Measurements from ENCODE around the gene HES2. TPM values are rescaled to one million over a fixed set of nuclear protein-coding genes. Genes with fewer than 3 reads are reported as not detected.

The HES2 gene, protein sequence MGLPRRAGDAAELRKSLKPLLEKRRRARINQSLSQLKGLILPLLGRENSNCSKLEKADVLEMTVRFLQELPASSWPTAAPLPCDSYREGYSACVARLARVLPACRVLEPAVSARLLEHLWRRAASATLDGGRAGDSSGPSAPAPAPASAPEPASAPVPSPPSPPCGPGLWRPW
- 0.12 and 4.1 TPM in 2 replicates for total RNA-seq (ENCODE audit: low replicate concordance)

DNA sequence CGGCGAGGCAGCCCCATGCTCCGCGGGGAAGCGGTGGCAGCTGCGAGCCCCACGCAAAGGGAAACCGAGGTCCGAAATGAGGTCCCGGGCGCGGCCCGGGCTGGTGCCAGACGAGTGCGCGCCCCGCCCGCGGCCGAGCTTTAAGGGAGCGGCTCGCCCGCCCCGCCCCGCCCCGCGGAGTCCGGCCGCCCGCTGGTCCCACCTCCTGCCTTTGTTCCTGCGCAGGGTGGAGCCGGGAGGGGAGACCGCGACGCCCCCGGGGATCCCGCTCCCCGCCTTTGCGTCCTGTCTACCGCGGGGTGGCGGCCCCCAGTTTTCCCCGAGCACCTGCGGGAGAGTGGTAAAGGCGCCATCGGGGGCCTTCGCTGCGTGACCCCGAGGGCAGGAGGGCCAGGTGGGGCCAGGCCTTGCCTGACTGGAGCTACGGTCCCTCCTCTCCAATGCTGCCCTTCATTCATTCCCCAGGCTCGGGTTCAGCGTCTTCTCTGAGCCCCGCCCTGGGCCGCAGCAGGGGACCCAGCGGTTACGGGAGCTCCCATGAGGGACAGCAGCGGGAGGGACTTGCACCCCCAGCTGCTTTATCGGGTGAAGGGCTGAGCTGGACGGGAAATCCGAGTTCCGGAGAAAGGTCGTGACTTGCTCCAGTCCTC is at the start of gene HES2:
HES2 (minus strand) TSS at position 116 of the 650 bp plus-strand sequence; CDS start at position 17, 99 bp downstream.

GRCh38 chr1:6466023-6466422 is 46.3 kb upstream of the HES2 start, which contains the start of gene TNFRSF25:
Gene TNFRSF25, minus strand, starts transcription at chr1:6466173. Its CDS starts 66 bp downstream, at chr1:6466107.

DNA sequence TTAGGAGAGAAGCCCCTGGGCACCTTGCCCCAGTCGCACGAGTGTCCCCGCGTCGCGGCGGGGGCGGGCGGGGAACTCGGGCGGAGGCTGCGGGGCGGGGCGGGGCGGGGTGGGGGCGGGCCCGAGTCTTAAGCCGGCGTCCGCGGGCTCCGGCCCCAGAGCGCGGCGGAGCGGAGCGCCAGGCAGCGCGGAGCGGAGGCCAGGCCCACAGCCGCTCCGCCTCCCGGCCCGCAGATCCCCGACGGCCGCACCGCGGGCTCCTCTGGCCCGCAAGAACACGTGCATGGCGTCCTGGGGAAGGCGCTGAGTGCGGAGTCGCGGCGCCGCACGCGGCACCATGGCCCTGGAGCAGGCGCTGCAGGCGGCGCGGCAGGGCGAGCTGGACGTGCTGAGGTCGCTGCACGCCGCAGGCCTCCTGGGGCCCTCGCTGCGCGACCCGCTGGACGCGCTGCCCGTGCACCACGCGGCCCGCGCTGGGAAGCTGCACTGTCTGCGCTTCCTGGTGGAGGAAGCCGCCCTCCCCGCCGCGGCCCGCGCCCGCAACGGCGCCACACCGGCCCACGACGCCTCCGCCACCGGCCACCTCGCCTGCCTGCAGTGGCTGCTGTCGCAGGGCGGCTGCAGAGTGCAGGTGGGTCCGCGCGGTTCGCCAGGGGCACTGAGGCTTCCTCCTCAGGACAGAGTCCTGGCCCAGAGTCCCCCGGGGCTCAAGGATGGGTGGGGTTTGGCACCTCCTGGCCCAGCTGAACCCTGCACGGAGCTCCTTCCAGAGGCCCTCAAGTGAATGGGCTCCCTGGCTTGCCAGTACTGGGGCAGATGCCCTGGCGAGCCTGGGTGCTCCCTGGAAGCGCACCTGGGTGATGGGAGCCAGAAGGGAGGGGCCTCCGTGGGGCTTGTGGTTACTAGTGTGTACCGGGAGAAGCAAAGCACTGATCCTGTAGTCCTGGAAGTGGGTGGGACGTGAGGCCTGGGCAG is 5.2 kb upstream of the HES2 start, which contains the start of gene ESPN:
ESPN (plus strand) TSS at position 158 of the 975 bp plus-strand sequence; CDS start at position 338, 180 bp downstream.

GRCh38 chr1:6393400-6394187 is 26.1 kb downstream of the HES2 start, which contains the start of gene ACOT7:
Gene ACOT7, minus strand, starts transcription at chr1:6393767. Its CDS starts 368 bp downstream, at chr1:6393399.

Other genes with a start within 250 kb of the HES2 start
- 0.15 TPM in 1 of 2 replicates, not detected in the other for gene CHD5, start 239.6 kb downstream of the HES2 start, total RNA-seq (ENCODE audit: low replicate concordance)
- 95.9 and 176 TPM in 2 replicates for gene RPL22, start 220.3 kb downstream of the HES2 start, total RNA-seq (ENCODE audit: low replicate concordance)
- 4.6 and 22.5 TPM in 2 replicates for gene RNF207, start 213.8 kb downstream of the HES2 start, total RNA-seq (ENCODE audit: low replicate concordance)
- gene ICMT, start 184.0 kb downstream of the HES2 start, total RNA-seq (ENCODE audit: low replicate concordance), result 54.0 and 59.0 TPM in 2 replicates
- not detected in 2 replicates for gene HES3, start 175.7 kb downstream of the HES2 start, total RNA-seq (ENCODE audit: low replicate concordance)
- 2.3 and 17.2 TPM in 2 replicates for gene GPR153, start 158.8 kb downstream of the HES2 start, total RNA-seq (ENCODE audit: low replicate concordance)
- gene ACOT7, start 26.2 kb downstream of the HES2 start, total RNA-seq (ENCODE audit: low replicate concordance), result 20.0 and 77.3 TPM in 2 replicates
- under 0.01 TPM in 1 of 2 replicates, not detected in the other for gene ESPN, start 4.9 kb upstream of the HES2 start, total RNA-seq (ENCODE audit: low replicate concordance)
- 2.6 and 9.4 TPM in 2 replicates for gene TNFRSF25, start 46.3 kb upstream of the HES2 start, total RNA-seq (ENCODE audit: low replicate concordance)
- 7.0 and 36.6 TPM in 2 replicates for gene PLEKHG5, start 71.7 kb upstream of the HES2 start, total RNA-seq (ENCODE audit: low replicate concordance)
- gene NOL9, start 134.6 kb upstream of the HES2 start, total RNA-seq (ENCODE audit: low replicate concordance), result 11.7 and 13.5 TPM in 2 replicates
- gene TAS1R1, start 135.4 kb upstream of the HES2 start, total RNA-seq (ENCODE audit: low replicate concordance), result 0.12 and 0.15 TPM in 2 replicates
- gene ZBTB48, start 160.1 kb upstream of the HES2 start, total RNA-seq (ENCODE audit: low replicate concordance), result 15.2 and 16.1 TPM in 2 replicates
- gene KLHL21, start 182.9 kb upstream of the HES2 start, total RNA-seq (ENCODE audit: low replicate concordance), result 21.9 and 65.6 TPM in 2 replicates
- gene PHF13, start 193.8 kb upstream of the HES2 start, total RNA-seq (ENCODE audit: low replicate concordance), result 7.4 and 10.3 TPM in 2 replicates
- gene THAP3, start 204.9 kb upstream of the HES2 start, total RNA-seq (ENCODE audit: low replicate concordance), result 17.1 and 18.1 TPM in 2 replicates

Data from smooth muscle cell of the coronary artery (primary cell).